GM12872 (cell line): ENCODE data around the gene PLCE1.

Experiments used
- TF ChIP-seq, protein P1 (sequence below): IDR thresholded peaks from 3 replicates; pipeline ENCODE4 v1.5.1; 2011; ENCODE audit warnings: low read depth, mild to moderate bottlenecking, low read length, moderate library complexity; ENCODE audit not compliant: insufficient read depth

Gene PLCE1

GRCh38 chr10:94011296-94011695, 17.6 kb downstream of the PLCE1 start:
- TF ChIP-seq, protein P1, sequence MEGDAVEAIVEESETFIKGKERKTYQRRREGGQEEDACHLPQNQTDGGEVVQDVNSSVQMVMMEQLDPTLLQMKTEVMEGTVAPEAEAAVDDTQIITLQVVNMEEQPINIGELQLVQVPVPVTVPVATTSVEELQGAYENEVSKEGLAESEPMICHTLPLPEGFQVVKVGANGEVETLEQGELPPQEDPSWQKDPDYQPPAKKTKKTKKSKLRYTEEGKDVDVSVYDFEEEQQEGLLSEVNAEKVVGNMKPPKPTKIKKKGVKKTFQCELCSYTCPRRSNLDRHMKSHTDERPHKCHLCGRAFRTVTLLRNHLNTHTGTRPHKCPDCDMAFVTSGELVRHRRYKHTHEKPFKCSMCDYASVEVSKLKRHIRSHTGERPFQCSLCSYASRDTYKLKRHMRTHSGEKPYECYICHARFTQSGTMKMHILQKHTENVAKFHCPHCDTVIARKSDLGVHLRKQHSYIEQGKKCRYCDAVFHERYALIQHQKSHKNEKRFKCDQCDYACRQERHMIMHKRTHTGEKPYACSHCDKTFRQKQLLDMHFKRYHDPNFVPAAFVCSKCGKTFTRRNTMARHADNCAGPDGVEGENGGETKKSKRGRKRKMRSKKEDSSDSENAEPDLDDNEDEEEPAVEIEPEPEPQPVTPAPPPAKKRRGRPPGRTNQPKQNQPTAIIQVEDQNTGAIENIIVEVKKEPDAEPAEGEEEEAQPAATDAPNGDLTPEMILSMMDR = no peak

DNA sequence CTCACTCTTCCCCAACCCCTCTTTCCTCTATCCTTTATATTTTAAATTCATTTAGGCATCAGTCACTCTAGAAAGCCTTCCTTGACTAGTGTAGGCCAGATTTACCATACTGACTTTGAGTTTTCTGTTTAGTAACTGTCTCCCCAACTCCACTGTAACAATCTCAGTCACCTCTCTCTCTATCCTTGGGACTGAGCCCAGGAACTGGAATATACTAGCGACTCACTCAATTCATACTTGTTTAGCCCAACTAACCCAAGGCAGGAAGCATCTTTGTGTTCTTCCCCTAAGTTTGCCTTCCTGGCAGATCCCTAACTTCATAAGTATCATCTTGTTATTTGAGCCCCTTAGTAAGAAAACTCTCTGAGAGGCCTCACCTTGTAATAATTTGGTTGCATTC, 19.1 kb downstream of the PLCE1 start:
- TF ChIP-seq, protein P1 = no peak

DNA sequence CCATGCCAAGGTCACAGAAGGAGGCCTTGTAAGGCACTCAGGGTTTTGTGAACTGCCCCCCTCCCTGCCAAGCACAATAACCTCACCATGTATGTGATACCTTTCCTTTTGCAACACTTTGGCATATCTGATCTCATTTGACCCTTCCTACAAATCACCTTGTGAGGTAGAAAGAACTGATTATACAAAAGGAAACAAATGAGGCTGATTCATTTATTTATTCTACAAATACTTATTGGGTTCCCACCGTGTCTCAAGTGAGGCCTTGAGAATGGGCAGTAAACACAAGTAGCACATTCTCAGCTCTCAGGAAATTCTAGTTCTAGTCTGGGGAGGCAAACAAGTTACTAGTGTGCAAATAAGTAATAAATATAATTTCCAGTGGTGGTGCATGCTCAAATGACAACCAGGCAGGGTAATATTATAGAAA, 19.6 kb downstream of the PLCE1 start:
- TF ChIP-seq, protein P1 = no peak

DNA sequence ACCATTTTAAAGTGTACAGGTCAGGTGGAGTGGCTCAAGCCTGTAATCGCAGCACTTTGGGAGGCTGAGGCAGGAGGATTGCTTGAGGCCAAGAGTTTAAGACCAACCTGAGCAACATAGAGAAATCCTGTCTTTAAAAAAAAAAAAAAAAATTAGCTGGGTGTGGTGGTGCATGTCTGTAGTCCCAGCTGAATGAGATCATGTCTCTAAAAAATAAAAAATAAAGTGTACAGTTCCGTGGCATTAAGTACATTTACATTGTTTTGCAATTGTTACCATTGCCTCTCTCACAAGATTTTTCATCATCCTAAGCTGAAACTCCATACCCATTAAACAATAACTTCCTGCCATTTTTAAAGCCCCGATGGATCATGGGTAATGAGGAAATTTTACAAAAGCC, 20.6 kb downstream of the PLCE1 start:
- TF ChIP-seq, protein P1 = no peak

DNA sequence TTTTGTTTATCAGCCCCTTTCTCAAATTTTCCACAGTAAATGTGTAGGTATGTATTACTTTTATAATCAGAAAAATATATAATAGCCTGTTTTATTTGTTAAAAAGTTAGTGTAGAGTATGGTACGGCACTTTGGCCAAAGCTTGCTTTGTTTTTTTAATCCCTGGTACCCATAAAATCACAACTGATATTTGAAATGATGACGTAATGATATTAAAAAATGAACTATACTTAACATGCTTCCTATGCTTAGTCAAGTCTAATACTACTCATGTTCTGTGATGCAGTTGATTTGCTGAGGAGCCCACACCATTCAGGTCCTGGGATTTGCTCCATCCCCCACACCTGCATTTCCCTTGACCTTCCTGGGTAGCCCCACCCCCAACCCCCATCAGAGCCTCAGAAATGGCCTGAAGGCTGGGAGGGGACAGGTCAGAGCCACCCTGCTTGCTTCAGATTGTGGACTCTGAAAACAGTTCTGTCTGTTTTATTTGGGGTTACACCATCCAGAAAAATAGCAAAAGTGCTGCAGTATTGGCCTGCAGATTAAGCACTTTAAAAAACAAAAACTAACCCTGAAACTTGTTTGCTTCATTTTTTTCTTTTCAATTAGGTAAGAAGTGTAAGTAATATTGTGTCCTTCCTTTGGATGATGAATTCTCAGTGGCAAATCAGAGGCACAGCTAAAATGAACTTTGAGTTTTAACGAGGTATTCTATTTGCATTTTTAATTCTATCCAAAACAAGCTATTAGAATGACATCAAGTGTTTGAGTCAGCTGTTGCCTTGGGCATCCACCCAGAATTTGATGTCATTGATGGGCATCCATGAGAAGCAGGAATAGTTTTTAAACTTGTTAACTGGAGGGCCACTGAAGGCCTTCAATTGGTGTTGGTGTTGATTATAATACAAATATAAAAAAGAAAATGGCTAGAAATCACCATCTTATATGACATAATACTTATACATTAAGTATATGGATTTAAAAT, 23.3 kb downstream of the PLCE1 start:
- TF ChIP-seq, protein P1 = no peak

DNA sequence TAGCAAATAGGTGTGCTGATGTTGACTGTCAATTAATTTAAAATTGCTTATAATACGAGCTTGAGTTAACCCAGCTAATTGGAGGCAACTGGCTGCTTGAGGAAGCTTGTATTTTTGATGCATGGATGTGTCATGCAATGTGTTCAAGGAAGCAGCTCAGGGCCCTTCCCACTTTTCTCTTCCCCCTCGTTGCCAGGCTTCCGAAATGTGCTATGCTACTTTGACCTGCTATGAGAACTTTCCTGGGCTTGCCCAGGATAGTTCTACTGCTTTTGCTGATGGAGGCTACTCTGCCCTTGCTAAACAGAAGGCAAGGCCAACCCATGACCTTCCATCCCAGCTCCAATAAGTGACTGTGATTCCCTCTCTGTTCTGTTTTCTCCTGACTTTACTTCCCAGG, 24.4 kb downstream of the PLCE1 start:
- TF ChIP-seq, protein P1 = no peak

- TF ChIP-seq, protein P1 = no peak
These were observed 30.2 kb downstream of the PLCE1 start for GRCh38 chr10:94023906-94024305.
